Panc1 (cell line): ENCODE results near the gene NPB. TPM values are rescaled to one million over a fixed set of nuclear protein-coding genes. Genes with fewer than 3 reads are reported as not detected.
A peak's percentile ranks its signal among the peaks of the same experiment; 100 is the strongest.

Source experiments
- ATAC-seq: fragments of 200-7000 bp; cut with Tn5 transposase; 2 replicates; pipeline ENCODE4 v1.9.1; 2020; ENCODE audit warnings: mild to moderate bottlenecking, moderate library complexity
- BruUV-seq: library from RNA; stranded (reverse); fragments of 400-500 nt; replicated peaks from 2 replicates; lab custom pipeline; 2021; lab: Mats Ljungman, UMichigan
- CTCF ChIA-PET: fragments of 300-600 bp; sonication (Branson Sonifier 250); formaldehyde crosslinking; loops from one replicate; lab custom pipeline; 2022; ENCODE audit warnings: antibody characterized with exemption; lab: Charles Lee
- POLR2A ChIA-PET: fragments of 300-600 bp; sonication (Branson Sonifier 250); formaldehyde crosslinking; loops from one replicate; lab custom pipeline; 2022; ENCODE audit warnings: antibody characterized with exemption; lab: Charles Lee
- DNase-seq: peaks from one replicate; pipeline ENCODE4 v3.0.0-alpha.2; 2010; ENCODE audit warnings: low read depth, low spot score
- H3K27ac ChIP-seq: 2 replicates; pipeline ENCODE4 v1.5.1; 2011; ENCODE audit warnings: mild to moderate bottlenecking, low read length, inconsistent platforms
- H3K27me3 ChIP-seq: fragments of 200-500 bp; sonication (Bioruptor generic); 2 replicates; pipeline ENCODE4 v1.6.0; 2014; ENCODE audit warnings: low read length, inconsistent platforms; ENCODE audit not compliant: control insufficient read depth, insufficient read depth
- H3K36me3 ChIP-seq: fragments of 200-500 bp; sonication (Bioruptor generic); 2 replicates; pipeline ENCODE4 v1.5.1; 2014; ENCODE audit warnings: inconsistent platforms, mild to moderate bottlenecking, low read length, moderate library complexity; ENCODE audit not compliant: control insufficient read depth, insufficient read depth
- H3K4me1 ChIP-seq: 2 replicates; pipeline ENCODE4 v1.5.1; 2011; ENCODE audit warnings: inconsistent platforms, mild to moderate bottlenecking, low read length, moderate library complexity; ENCODE audit not compliant: control insufficient read depth, insufficient read depth
- H3K4me3 ChIP-seq, 2 experiments: 2 replicates each; pipeline ENCODE4 v1.5.1; 2011 to 2012; ENCODE audit warnings: low read depth in 2 of 2, low read length in 2 of 2, mild to moderate bottlenecking in 2 of 2, inconsistent platforms in 1 of 2, moderate library complexity in 1 of 2
- H3K9me3 ChIP-seq: fragments of 200-500 bp; sonication (Bioruptor generic); 2 replicates; pipeline ENCODE4 v1.5.1; 2014; ENCODE audit warnings: low read depth, mild to moderate bottlenecking, inconsistent platforms, low read length, moderate library complexity; ENCODE audit not compliant: control insufficient read depth, insufficient read depth
- POLR2AphosphoS5 ChIP-seq: IDR thresholded peaks from 2 replicates; pipeline ENCODE4 v1.6.1; 2012; ENCODE audit warnings: mild to moderate bottlenecking, low read depth, low read length, moderate library complexity
- REST ChIP-seq, 2 experiments: IDR thresholded peaks; 2 replicates each; pipeline ENCODE4 v1.6.1; 2011 to 2012; ENCODE audit warnings: low read depth in 2 of 2, control low read depth in 1 of 2, low read length in 1 of 2, mild to moderate bottlenecking in 1 of 2, moderate library complexity in 1 of 2; ENCODE audit not compliant: insufficient read depth in 1 of 2
- SIN3A ChIP-seq: IDR thresholded peaks from 2 replicates; pipeline ENCODE4 v1.6.1; 2012; ENCODE audit warnings: low read depth, mild to moderate bottlenecking, low read length, moderate library complexity, borderline replicate concordance; ENCODE audit not compliant: insufficient read depth
- TCF7L2 ChIP-seq: IDR thresholded peaks from 2 replicates; pipeline ENCODE4 v1.6.1; 2011; ENCODE audit warnings: mild to moderate bottlenecking, low read depth, low read length, inconsistent platforms
- in situ Hi-C: cut with HindIII; loops from 2 replicates; pipeline ENCODE4 v1.10.0; 2016; ENCODE audit warnings: low sequenced_read_pairs, low pct_unique_long_range_greater_than_20kb
- intact Hi-C: fragments of 100-400 bp; cut with micrococcal nuclease; formaldehyde crosslinking; loops from one replicate; pipeline ENCODE4 v1.10.0; 2022; ENCODE audit not compliant: unreplicated experiment
- total RNA-seq: library from RNA; stranded (reverse); gene quantifications from one replicate; pipeline ENCODE4 v1.2.1, GENCODE V29; 2021; ENCODE audit not compliant: unreplicated experiment
- TF ChIP-seq, protein P1 (sequence below): fragments of 450-650 bp; IDR thresholded peaks from 2 replicates; pipeline ENCODE4 v1.5.1; 2017; ENCODE audit warnings: mild to moderate bottlenecking

Gene NPB
- total RNA-seq, 1 experiment from 2014 or later: 3.9 TPM

DNA sequence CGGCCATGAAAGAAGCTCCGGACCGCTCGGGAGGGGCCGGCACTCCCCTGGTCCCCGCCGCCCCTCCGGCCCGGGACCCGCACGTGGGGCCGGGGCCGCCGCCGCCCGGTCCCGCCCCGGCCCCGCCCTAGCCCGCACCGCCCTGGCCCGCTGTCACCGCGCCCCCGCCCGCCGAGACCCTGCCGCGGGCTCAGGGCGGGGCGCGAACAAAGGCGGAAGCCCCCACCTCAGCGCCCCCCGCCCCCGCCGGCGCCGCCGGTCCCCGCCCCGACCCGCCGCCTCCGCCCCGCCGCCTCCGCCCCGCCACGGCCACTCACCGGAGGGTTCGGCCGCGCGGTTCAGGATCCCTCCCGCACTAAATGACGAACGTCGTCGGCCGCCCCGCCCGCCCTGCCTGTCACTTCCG lies 31.1 kb upstream of the NPB start, which contains the start of gene ARHGDIA:
Gene ARHGDIA, minus strand, starts transcription at position 357 of the 406 bp plus-strand sequence. CDS start 1,407 bp downstream, outside the sequence.
- no peaks in the 10 kb centered on the region for H3K27me3 ChIP-seq
- no peak for DNase-seq
- in situ Hi-C loops: no loop called here
- intact Hi-C loops: no loop called here
- H3K27ac ChIP-seq: peak within 1 kb of the TSS; percentile 98
- ATAC-seq: peak; percentile 31
- H3K4me3 ChIP-seq: peak within 1 kb of the TSS; percentile 77 to 93
- peaks cover 9% of the 10 kb centered on the region; the same call in 1 of the 2 replicates for H3K36me3 ChIP-seq
- ChIA-PET CTCF (no interaction called here), POLR2A (interaction anchor here (0.6 kb wide), 1 partner anchor 1241 kb away, joined by 3 read pairs; no protein-coding TSS in a partner anchor)
- TF ChIP-seq SIN3A (0 out of 2 replicates have a peak, but pooled peaks have one; percentile 49), TCF7L2 (no peak)
- H3K9me3 ChIP-seq: no peaks in the 10 kb centered on the region
- peaks cover 47% of the 10 kb centered on the region for H3K4me1 ChIP-seq
- no TSS peak for BruUV-seq

DNA sequence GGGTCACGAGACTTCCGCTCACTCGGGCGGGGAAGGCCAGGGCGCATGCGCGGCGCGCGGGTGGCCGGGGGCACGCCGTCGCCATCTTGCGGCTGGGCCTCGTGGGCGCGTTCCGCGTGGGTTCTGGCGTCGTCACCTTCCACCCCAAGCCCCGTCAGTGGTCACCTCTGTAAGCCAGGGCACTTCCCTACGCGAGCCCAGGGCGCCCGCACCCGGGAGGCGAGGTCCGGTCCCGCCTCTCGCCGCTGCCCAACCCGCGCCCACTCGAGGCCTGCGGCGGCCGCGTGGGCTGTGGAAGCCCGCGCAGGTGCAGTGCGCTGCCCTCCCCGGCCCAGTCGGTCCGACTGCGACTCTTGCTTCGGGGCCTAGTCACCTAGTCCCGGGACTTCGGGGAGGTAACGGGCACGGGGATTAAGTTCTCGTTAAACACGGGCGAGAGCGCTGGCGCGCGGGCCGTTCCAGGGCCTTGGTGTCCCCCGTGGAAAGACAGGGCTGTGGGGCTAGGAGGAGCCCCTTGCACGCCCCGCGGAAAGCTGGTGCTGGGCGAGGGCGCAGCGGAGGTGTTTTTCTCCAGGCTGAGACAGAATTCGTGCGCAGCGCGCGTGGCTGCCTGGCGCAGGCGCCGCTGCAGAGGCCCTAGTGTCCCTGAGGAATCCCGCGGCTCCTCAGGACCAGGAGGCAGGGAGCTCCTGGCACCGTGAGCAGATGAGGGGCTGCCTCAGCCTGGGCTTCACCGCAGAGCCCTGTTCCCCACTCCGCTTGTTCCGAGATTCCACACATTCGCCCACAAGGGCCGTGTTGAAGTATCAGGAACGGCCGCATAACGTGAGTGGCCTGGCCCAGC lies 30.4 kb upstream of the NPB start:
- Histone ChIP-seq H3K9me3 (no peaks in the 10 kb centered on the region), H3K36me3 (peaks cover 9% of the 10 kb centered on the region; the same call in 1 of the 2 replicates), H3K27me3 (no peaks in the 10 kb centered on the region), H3K4me3 (peak overlapping the region; percentile 77 to 86), H3K4me1 (peaks cover 41% of the 10 kb centered on the region), H3K27ac (peak overlapping the region; percentile 97)
- ChIA-PET POLR2A (no interaction called here), CTCF (no interaction called here)
- in situ Hi-C loops (no loop called here), intact Hi-C loops (no loop called here)
- no TSS peak for BruUV-seq
- ATAC-seq (no peak), DNase-seq (no peak)
- TF ChIP-seq REST (IDR thresholded peaks at IDR 0.05; ENCODE audit: insufficient read depth in 1 of 2, low read depth in 2 of 2, low read length in 1 of 2) (0 out of 4 replicates have a peak, but pooled peaks of 1 of the 2 experiments have one; percentile 12), TCF7L2 (no peak), POLR2AphosphoS5 (peak; percentile 80), SIN3A (peak; percentile 0; the same call in 1 of the 2 replicates)

DNA sequence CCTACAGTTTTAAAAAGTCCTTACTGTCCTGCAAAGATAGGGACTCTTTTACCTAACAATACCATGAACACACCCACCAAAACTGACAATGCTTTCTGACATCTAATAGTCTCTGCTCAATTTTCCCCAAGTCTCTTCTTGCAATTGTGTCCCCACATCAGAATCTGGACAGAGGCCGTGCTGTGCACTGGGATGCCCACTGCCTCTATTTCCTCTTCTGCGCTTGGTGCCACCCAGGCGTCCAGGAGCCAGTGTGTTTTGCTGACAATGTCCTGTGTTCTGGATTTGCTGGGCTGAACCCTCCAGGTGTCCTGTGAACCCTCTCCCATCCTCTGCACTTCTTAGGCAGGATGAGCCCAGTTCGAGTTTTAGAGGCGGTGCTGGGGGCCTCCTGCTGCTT lies 24.5 kb upstream of the NPB start:
- 0 out of 2 replicates have a peak, but pooled peaks cover 3% of the 10 kb centered on the region for H3K4me1 ChIP-seq
- peaks cover 9% of the 10 kb centered on the region for H3K36me3 ChIP-seq
- intact Hi-C loops: no loop called here
- no peak overlapping the region for H3K4me3 ChIP-seq
- ChIA-PET CTCF (no interaction called here), POLR2A (no interaction called here)
- no TSS peak for BruUV-seq
- no peak for TF ChIP-seq TCF7L2
- no peak for TF ChIP-seq SIN3A
- TF ChIP-seq, protein P1, sequence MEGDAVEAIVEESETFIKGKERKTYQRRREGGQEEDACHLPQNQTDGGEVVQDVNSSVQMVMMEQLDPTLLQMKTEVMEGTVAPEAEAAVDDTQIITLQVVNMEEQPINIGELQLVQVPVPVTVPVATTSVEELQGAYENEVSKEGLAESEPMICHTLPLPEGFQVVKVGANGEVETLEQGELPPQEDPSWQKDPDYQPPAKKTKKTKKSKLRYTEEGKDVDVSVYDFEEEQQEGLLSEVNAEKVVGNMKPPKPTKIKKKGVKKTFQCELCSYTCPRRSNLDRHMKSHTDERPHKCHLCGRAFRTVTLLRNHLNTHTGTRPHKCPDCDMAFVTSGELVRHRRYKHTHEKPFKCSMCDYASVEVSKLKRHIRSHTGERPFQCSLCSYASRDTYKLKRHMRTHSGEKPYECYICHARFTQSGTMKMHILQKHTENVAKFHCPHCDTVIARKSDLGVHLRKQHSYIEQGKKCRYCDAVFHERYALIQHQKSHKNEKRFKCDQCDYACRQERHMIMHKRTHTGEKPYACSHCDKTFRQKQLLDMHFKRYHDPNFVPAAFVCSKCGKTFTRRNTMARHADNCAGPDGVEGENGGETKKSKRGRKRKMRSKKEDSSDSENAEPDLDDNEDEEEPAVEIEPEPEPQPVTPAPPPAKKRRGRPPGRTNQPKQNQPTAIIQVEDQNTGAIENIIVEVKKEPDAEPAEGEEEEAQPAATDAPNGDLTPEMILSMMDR: no peak
- ATAC-seq (no peak), DNase-seq (no peak)
- H3K27ac ChIP-seq: no peak overlapping the region
- no peaks in the 10 kb centered on the region for H3K9me3 ChIP-seq
- in situ Hi-C loops: no loop called here
- no peaks in the 10 kb centered on the region for H3K27me3 ChIP-seq
